Urothelium cell line (cell line): ENCODE measurements around the gene ENAH.

Experiments
- DNase-seq: peaks from one replicate; pipeline ENCODE4 v3.0.0; 2011; ENCODE audit warnings: low spot score, mixed read lengths
- FAIRE-seq: peaks from 2 replicates; lab custom pipeline; 2011; peaks lifted over from hg19 to GRCh38; lab: Jason Lieb, UNC

ENAH gene

GRCh38 chr1:225508538-225509375 is 144.2 kb downstream of the ENAH start:
- FAIRE-seq (peak; percentile 23), DNase-seq (peak; percentile 83)

- no peak for DNase-seq
- no peak for FAIRE-seq
Measured at GRCh38 chr1:225506727-225507126, 146.2 kb downstream of the ENAH start.

GRCh38 chr1:225504776-225505175 is 148.1 kb downstream of the ENAH start:
- no peak for FAIRE-seq
- no peak for DNase-seq

GRCh38 chr1:225500624-225501192 is 152.2 kb downstream of the ENAH start:
- FAIRE-seq (no peak), DNase-seq (no peak)

GRCh38 chr1:225498549-225499136 is 154.3 kb downstream of the ENAH start:
- no peak for DNase-seq
- FAIRE-seq, result no peak

- DNase-seq (no peak), FAIRE-seq (no peak)
Measured at GRCh38 chr1:225494789-225495359, 158.0 kb downstream of the ENAH start.

GRCh38 chr1:225493591-225494246 is 159.2 kb downstream of the ENAH start:
- no peak for FAIRE-seq
- no peak for DNase-seq

GRCh38 chr1:225488676-225489075 is 164.2 kb downstream of the ENAH start:
- DNase-seq (no peak), FAIRE-seq (no peak)

GRCh38 chr1:225486856-225487255 is 166.1 kb downstream of the ENAH start:
- DNase-seq, result no peak
- no peak for FAIRE-seq

- FAIRE-seq, result no peak
Measured at GRCh38 chr1:225485991-225486530, 166.9 kb downstream of the ENAH start.

GRCh38 chr1:225485226-225485625 is 167.7 kb downstream of the ENAH start:
- no peak for DNase-seq
- FAIRE-seq, result no peak

More at GRCh38 chr1:225485991-225486530, 166.9 kb downstream of the ENAH start:
- no peak for DNase-seq

GRCh38 chr1:225484657-225485214 is 168.2 kb downstream of the ENAH start:
- no peak for DNase-seq
- FAIRE-seq, result no peak

GRCh38 chr1:225483818-225484656 is 168.9 kb downstream of the ENAH start:
- DNase-seq (no peak), FAIRE-seq (no peak)

- FAIRE-seq (no peak), DNase-seq (no peak)
Measured at GRCh38 chr1:225482421-225482950, 170.4 kb downstream of the ENAH start.

GRCh38 chr1:225481738-225482137 is 171.2 kb downstream of the ENAH start:
- no peak for FAIRE-seq
- DNase-seq, result no peak

GRCh38 chr1:225480825-225481434 is 172.0 kb downstream of the ENAH start:
- no peak for FAIRE-seq
- DNase-seq, result peak; percentile 69

- no peak for DNase-seq
- FAIRE-seq, result no peak
Measured at GRCh38 chr1:225479996-225480720, 172.8 kb downstream of the ENAH start.

- no peak for DNase-seq
- no peak for FAIRE-seq
Measured at GRCh38 chr1:225479341-225479740, 173.6 kb downstream of the ENAH start.
